Neural cell (in vitro differentiated cells): Measurements from ENCODE around the gene TEX30.

Experiments
- CTCF ChIP-seq: fragments of 450-650 bp; IDR thresholded peaks from 2 replicates; pipeline ENCODE4 v1.5.1; 2014; ENCODE audit warnings: antibody characterized with exemption, mild to moderate bottlenecking, moderate library complexity; ENCODE audit not compliant: poor library complexity, severe bottlenecking
- EP300 ChIP-seq: fragments of 450-650 bp; conservative IDR thresholded peaks from 2 replicates; pipeline ENCODE4 v1.6.1; 2014; ENCODE audit warnings: antibody characterized with exemption, mild to moderate bottlenecking, moderate library complexity; ENCODE audit not compliant: poor library complexity, severe bottlenecking
- EZH2 ChIP-seq: fragments of 200-600, 300-800 bp; shearing (Covaris generic), sonication (generic); IDR thresholded peaks from 2 replicates; pipeline ENCODE4 v1.6.1; 2014; ENCODE audit warnings: antibody characterized with exemption, low read length, borderline replicate concordance, mild to moderate bottlenecking; ENCODE audit not compliant: insufficient read depth, poor library complexity, severe bottlenecking
- MXI1 ChIP-seq: fragments of 450-650 bp; conservative IDR thresholded peaks from 2 replicates; pipeline ENCODE4 v1.6.1; 2014; ENCODE audit warnings: antibody characterized with exemption, mild to moderate bottlenecking; ENCODE audit not compliant: poor library complexity, severe bottlenecking
- POLR2AphosphoS5 ChIP-seq: IDR thresholded peaks from 2 replicates; pipeline ENCODE4 v1.6.1; 2012
- RAD21 ChIP-seq: fragments of 450-650 bp; conservative IDR thresholded peaks from 2 replicates; pipeline ENCODE4 v1.6.1; 2014; ENCODE audit warnings: antibody characterized with exemption, mild to moderate bottlenecking, moderate library complexity
- REST ChIP-seq: IDR thresholded peaks from 2 replicates; pipeline ENCODE4 v1.6.1; 2012; ENCODE audit warnings: borderline replicate concordance
- SMC3 ChIP-seq: fragments of 450-650 bp; conservative IDR thresholded peaks from 2 replicates; pipeline ENCODE4 v1.6.1; 2014; ENCODE audit warnings: antibody characterized with exemption, mild to moderate bottlenecking, moderate library complexity; ENCODE audit not compliant: poor library complexity
- TAF1 ChIP-seq: IDR thresholded peaks from 2 replicates; pipeline ENCODE4 v1.6.1; 2012; ENCODE audit warnings: low read depth

- TF ChIP-seq REST (no peak), CTCF (no peak), POLR2AphosphoS5 (no peak), RAD21 (no peak), EZH2 (no peak), TAF1 (no peak), EP300 (no peak), SMC3 (no peak), MXI1 (no peak)
Measured at GRCh38 chr13:102772042-102772425, 1.6 kb downstream of the TEX30 start.
